GM12872 (cell line): Measurements from ENCODE around the gene IRX4.

Experiments
- TF ChIP-seq, protein P1 (sequence below): IDR thresholded peaks from 3 replicates; pipeline ENCODE4 v1.5.1; 2011; ENCODE audit warnings: low read depth, mild to moderate bottlenecking, low read length, moderate library complexity; ENCODE audit not compliant: insufficient read depth

IRX4 gene

DNA sequence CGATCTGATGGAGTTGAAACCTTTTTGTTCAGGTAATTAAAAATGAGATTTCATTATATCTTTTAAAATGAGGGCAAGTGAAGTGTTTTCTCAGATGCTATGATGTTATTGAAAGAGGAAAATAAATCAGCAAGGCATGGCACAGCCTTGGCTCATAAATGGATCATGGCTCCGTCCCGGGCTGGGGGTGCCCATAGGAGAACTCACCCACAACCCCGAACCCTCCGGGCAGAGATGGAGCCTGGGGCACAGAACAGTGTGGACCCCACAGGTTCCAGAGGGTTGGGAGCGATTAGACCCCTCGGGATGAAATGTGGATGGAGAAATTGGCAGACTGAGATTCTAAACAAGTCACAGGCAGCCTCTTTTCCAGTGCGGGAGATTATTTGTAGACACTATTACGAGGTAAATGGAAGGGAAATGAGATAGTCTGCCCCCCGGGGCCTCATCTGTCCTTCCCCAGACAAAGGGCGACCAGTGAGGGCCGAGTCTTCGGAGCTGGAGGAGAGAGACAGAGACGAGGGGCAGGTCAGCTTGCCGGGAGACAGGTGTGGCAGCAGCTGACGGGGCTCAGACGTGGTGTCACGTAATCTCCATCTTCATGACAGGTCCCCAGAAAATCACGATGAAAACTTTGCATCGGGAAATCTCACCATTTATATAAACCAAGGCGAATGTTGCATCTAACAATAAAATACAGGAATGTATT, 47.9 kb downstream of the IRX4 start:
- TF ChIP-seq, protein P1, sequence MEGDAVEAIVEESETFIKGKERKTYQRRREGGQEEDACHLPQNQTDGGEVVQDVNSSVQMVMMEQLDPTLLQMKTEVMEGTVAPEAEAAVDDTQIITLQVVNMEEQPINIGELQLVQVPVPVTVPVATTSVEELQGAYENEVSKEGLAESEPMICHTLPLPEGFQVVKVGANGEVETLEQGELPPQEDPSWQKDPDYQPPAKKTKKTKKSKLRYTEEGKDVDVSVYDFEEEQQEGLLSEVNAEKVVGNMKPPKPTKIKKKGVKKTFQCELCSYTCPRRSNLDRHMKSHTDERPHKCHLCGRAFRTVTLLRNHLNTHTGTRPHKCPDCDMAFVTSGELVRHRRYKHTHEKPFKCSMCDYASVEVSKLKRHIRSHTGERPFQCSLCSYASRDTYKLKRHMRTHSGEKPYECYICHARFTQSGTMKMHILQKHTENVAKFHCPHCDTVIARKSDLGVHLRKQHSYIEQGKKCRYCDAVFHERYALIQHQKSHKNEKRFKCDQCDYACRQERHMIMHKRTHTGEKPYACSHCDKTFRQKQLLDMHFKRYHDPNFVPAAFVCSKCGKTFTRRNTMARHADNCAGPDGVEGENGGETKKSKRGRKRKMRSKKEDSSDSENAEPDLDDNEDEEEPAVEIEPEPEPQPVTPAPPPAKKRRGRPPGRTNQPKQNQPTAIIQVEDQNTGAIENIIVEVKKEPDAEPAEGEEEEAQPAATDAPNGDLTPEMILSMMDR, result no peak

DNA sequence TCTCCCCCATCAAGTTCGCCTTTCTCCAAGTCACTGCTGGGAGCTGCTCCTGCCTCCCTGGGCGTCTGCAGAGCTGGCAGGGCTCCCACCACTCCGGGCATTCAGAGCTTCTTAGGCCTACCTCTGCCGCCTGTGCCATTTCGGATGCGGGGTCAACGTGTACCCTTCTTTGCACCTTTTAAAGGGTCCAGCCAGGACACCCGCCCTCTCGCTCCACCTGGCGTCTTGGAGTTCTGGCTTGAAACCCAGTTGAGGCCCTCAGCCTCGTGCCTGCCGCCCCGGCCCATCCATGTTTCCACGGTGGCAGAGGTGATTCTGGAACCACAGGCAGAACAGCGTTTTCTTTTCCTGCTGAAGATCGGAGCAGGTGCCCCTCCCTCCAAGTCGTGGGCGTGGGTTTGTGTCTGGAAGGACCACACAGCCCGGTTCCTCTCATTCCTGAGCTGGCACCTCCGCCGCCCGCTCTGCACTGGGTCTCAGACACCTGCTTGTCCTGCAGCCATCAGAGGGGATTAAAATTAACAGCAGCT, 48.6 kb downstream of the IRX4 start:
- TF ChIP-seq, protein P1, result no peak

DNA sequence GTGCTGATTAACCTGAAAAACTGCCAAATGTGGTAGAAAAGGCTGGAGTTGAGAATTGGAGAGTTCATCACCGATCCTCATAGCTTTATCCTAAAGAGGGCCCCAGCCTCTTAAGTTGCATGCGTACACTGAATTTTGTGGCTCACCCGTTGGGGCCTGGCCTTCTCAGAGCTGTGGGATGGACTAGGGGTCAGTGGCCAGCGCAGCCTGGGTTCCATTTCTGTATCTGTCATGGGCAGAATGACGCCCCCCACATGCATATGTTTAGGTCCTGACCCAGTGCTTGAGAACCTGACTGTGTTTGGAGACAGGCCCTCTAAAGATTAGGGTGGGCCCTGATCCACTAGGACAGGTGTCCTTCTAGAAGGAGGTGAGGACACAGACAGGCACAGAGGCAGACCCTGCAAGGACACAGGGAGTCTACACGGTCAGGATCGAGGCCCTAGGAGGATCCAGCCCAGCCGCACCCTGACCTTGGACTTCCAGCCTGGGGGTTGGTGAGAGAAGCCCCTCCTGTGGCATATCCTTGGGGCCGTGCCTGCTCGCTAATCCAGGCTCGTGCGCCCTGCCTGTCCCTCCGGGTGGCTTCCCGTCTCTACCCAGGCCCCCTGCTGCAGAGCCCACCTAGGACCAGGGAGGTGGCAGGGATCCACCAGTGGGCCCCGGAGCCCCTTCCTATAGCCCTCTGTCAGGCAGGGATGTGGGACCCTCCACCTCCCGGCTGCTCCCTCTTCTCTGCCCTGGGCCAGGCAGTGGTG, 49.3 kb downstream of the IRX4 start:
- TF ChIP-seq, protein P1, result no peak

DNA sequence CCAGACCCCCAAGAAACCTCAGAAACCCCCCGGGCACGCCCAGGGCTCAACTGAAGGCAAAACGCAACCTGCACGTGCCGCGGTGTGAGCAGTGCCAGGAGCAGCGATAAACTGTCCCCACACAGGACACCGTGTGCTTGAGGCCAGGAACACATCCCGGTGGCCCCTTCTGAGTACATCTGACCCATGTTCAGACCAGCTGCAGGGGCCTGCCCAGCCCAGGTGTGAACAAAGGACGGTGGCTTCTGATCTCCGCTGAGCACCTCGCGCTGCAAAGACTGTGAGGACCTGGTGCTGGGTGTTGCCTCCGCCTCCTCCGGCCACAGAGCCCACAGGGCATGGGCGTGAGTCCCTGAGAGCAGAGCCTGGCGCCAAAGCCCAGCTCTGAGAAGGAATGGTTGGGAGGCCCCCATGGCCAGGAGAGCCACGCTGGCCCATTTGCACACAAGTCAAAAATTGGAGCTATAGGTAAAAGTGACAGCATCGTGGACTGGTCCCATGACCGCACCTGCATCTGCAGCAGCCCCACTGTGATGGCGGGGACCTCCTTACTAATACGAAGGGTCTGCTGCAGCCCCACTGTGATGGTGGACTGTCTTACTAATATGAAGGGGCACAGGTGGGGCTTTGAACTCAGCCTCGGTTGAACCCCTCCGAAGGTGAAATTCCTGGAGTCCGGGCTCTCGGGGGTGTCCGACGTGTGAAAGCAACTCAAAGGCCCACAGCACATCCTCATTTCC, 50.0 kb downstream of the IRX4 start:
- TF ChIP-seq, protein P1, result no peak

DNA sequence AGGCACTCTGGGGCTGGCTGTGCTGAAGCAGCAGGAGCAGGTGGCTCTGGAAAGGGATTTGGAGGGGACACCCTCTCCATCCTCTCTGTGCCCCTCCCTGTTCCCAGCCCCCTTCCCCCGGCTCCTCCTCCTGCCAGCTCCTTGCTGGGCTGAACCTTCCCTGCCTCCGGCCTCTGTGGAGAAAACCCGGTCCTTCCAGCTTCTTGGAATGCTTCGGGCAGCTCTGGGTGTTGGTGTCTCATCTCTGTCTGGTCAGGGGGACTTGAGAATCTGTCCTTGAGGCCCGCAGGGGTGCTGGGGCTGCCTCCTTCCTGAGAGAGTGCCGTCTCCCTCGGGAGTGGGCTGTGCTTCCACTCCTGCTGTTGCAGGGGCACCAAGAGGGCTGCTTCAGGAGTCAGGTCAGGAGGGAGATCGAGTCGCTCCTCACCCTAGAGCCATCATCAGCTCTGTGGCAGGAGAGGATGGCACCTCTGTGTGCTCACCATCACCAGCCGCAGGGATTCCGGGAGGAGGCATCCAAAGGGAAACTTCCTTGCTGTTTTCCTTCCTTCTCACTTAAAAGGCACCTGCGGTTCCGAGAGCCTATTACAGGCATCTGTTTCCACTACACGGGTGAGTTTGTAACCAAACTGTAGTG, 50.9 kb downstream of the IRX4 start:
- TF ChIP-seq, protein P1, result no peak

DNA sequence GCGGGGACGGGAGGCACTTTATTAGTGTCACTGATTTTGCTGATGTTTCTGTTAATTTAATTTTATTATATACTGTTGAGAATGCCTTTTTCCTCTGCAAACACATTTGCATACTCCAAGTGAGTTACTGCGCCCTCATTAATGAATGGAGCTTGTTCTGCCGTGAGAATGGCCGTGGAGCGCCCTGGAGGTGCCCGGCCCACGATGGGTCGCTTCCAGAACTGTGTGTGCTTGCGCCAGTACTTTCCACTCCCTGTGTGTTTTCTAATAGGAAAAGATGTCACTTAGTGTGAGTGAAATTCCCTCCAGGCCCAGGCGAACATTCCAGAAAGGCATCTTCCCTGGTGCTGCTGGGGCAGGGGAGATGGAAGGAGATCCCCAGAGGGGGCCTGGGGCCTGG, 51.5 kb downstream of the IRX4 start:
- TF ChIP-seq, protein P1, result no peak

DNA sequence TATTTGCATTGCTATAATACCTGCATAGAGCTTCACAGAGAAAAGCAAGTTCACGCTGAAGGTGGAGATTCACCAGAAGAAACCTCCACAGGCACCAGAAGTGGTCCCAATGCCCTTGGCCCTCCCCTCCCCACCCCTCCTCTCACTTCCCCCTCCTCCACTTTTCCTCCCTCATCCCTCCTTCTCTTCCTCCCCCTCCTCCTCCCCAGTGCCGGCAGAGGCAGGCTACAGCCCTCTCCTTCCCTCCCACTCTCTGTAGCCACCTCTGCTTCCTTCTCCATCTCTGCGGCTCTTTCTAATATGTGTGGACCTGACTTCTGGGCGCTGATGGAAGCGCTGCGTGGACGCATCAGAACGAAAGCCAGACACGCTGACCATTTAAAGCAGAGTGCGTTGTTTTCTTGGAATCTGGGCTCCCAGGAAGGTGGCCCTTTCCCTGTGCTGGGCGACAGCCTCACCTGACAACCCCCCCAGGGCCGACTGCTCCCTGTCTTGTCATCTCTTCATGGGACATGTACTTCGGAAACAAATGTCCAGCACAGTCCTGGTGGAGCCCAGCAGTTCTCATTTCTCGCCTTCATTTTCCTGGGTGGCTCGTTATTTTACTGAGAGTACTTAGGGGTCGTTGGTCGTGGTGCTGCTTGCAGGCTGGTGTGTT, 52.0 kb downstream of the IRX4 start:
- TF ChIP-seq, protein P1, result no peak
